Skin epidermis (tissue), 12 donors: Measurements from ENCODE around the gene GPNMB.
"Not testable (repeated sequence)": the region's sequence is repeated elsewhere in the genome, so short reads cannot be mapped to it uniquely, and the experiment has no call there.

Source experiments
- H3K27ac ChIP-seq, 21 experiments: fragments of 200-600 bp; sonication (generic) in 11 of 21; one replicate each; pipeline ENCODE4 v1.5.0; 2020; ENCODE audit warnings: mild to moderate bottlenecking in 3 of 21, inconsistent platforms in 2 of 21, moderate library complexity in 2 of 21
- H3K4me3 ChIP-seq, 7 experiments: fragments of 200-600 bp; sonication (generic) in 2 of 7; one replicate each; pipeline ENCODE4 v1.5.0; 2020; ENCODE audit warnings: inconsistent platforms in 2 of 7, mild to moderate bottlenecking in 2 of 7, moderate library complexity in 1 of 7

Gene GPNMB

GRCh38 chr7:23294549-23295400 lies 48.2 kb downstream of the GPNMB start:
- Histone ChIP-seq H3K27ac (no peak overlapping the region), H3K4me3 (no peak overlapping the region)

GRCh38 chr7:23295401-23295697 lies 48.8 kb downstream of the GPNMB start:
- H3K4me3 ChIP-seq, result no peak overlapping the region
- no peak overlapping the region for H3K27ac ChIP-seq

- Histone ChIP-seq H3K27ac (peak overlapping the region in 19 of 21 experiments; percentile 57 to 94 (median 88)), H3K4me3 (peak overlapping the region; percentile 71 to 98 (median 88))
Measured at GRCh38 chr7:23298141-23298881, 51.7 kb downstream of the GPNMB start.

- peak within 1 kb of the TSS; percentile 71 to 98 (median 88) for H3K4me3 ChIP-seq
- H3K27ac ChIP-seq, result peak within 1 kb of the TSS; percentile 65 to 94 (median 87)
Measured at GRCh38 chr7:23298885-23299769, 52.6 kb downstream of the GPNMB start, which contains the start of gene MALSU1. Gene MALSU1, plus strand, starts transcription at chr7:23299339. Its CDS starts 14 bp downstream, at chr7:23299353.

- Histone ChIP-seq H3K27ac (peak overlapping the region; percentile 65 to 94 (median 87)), H3K4me3 (peak overlapping the region; percentile 71 to 98 (median 88))
Measured at GRCh38 chr7:23299770-23300300, 53.3 kb downstream of the GPNMB start.

GRCh38 chr7:23306936-23307521 lies 60.5 kb downstream of the GPNMB start:
- Histone ChIP-seq H3K4me3 (no peak overlapping the region), H3K27ac (no peak overlapping the region)

- no peak overlapping the region for H3K4me3 ChIP-seq
- H3K27ac ChIP-seq, result no peak overlapping the region
Measured at GRCh38 chr7:23308754-23309153, 62.2 kb downstream of the GPNMB start.

- H3K4me3 ChIP-seq, H3K27ac ChIP-seq: not testable (repeated sequence)
Measured at GRCh38 chr7:23312141-23312540, 65.6 kb downstream of the GPNMB start.

- H3K4me3 ChIP-seq, result no peak overlapping the region
- H3K27ac ChIP-seq, result no peak overlapping the region
Measured at GRCh38 chr7:23315366-23315765, 68.8 kb downstream of the GPNMB start.
